ENCODE results near the gene ENDOV.

Gene ENDOV

GRCh38 chr17:80418589-80418988 lies 3.6 kb downstream of the ENDOV start:
- peaks cover 11% of the 10 kb centered on the region for H3K27me3 ChIP-seq (ENCODE audit: control insufficient read depth, insufficient read depth, low read length)
- H3K9ac ChIP-seq (ENCODE audit: low read length): no peak overlapping the region
- H3K36me3 ChIP-seq (ENCODE audit: control insufficient read depth, low read depth, low read length): peaks cover 4% of the 10 kb centered on the region
- no peaks in the 10 kb centered on the region for H3K9me3 ChIP-seq (ENCODE audit: control insufficient read depth, low read depth, low read length)
- no peaks in the 10 kb centered on the region for H3K4me1 ChIP-seq (ENCODE audit: control insufficient read depth, low read depth, low read length)
- H3K27ac ChIP-seq (ENCODE audit: low read length): no peak overlapping the region
- no peak overlapping the region for H3K4me3 ChIP-seq (ENCODE audit: low read length)

GRCh38 chr17:80419255-80419654 lies 4.3 kb downstream of the ENDOV start:
- no peak overlapping the region for H3K27ac ChIP-seq (ENCODE audit: low read length)
- no peaks in the 10 kb centered on the region for H3K4me1 ChIP-seq (ENCODE audit: control insufficient read depth, low read depth, low read length)
- peaks cover 4% of the 10 kb centered on the region for H3K27me3 ChIP-seq (ENCODE audit: control insufficient read depth, insufficient read depth, low read length)
- peaks cover 4% of the 10 kb centered on the region for H3K36me3 ChIP-seq (ENCODE audit: control insufficient read depth, low read depth, low read length)
- H3K4me3 ChIP-seq (ENCODE audit: low read length): no peak overlapping the region
- no peak overlapping the region for H3K9ac ChIP-seq (ENCODE audit: low read length)
- H3K9me3 ChIP-seq (ENCODE audit: control insufficient read depth, low read depth, low read length): no peaks in the 10 kb centered on the region

- peaks cover 4% of the 10 kb centered on the region for H3K36me3 ChIP-seq (ENCODE audit: control insufficient read depth, low read depth, low read length)
- H3K27me3 ChIP-seq (ENCODE audit: control insufficient read depth, insufficient read depth, low read length): no peaks in the 10 kb centered on the region
- no peak overlapping the region for H3K9ac ChIP-seq (ENCODE audit: low read length)
- no peak overlapping the region for H3K4me3 ChIP-seq (ENCODE audit: low read length)
- no peak overlapping the region for H3K27ac ChIP-seq (ENCODE audit: low read length)
- H3K9me3 ChIP-seq (ENCODE audit: control insufficient read depth, low read depth, low read length): no peaks in the 10 kb centered on the region
- no peaks in the 10 kb centered on the region for H3K4me1 ChIP-seq (ENCODE audit: control insufficient read depth, low read depth, low read length)
Measured at GRCh38 chr17:80421381-80422090, 6.6 kb downstream of the ENDOV start.

- Histone ChIP-seq H3K27me3 (ENCODE audit: control insufficient read depth, insufficient read depth, low read length) (no peaks in the 10 kb centered on the region), H3K27ac (ENCODE audit: low read length) (no peak overlapping the region), H3K36me3 (ENCODE audit: control insufficient read depth, low read depth, low read length) (peaks cover 1% of the 10 kb centered on the region), H3K9me3 (ENCODE audit: control insufficient read depth, low read depth, low read length) (no peaks in the 10 kb centered on the region), H3K4me1 (ENCODE audit: control insufficient read depth, low read depth, low read length) (no peaks in the 10 kb centered on the region), H3K9ac (ENCODE audit: low read length) (no peak overlapping the region), H3K4me3 (ENCODE audit: low read length) (no peak overlapping the region)
Measured at GRCh38 chr17:80422276-80422675, 7.3 kb downstream of the ENDOV start.

GRCh38 chr17:80422981-80423380 lies 8.0 kb downstream of the ENDOV start:
- Histone ChIP-seq H3K9me3 (ENCODE audit: control insufficient read depth, low read depth, low read length) (no peaks in the 10 kb centered on the region), H3K27ac (ENCODE audit: low read length) (no peak overlapping the region), H3K9ac (ENCODE audit: low read length) (no peak overlapping the region), H3K4me1 (ENCODE audit: control insufficient read depth, low read depth, low read length) (no peaks in the 10 kb centered on the region), H3K36me3 (ENCODE audit: control insufficient read depth, low read depth, low read length) (no peaks in the 10 kb centered on the region), H3K4me3 (ENCODE audit: low read length) (no peak overlapping the region), H3K27me3 (ENCODE audit: control insufficient read depth, insufficient read depth, low read length) (no peaks in the 10 kb centered on the region)

GRCh38 chr17:80423536-80424225 lies 8.7 kb downstream of the ENDOV start:
- H3K9me3 ChIP-seq (ENCODE audit: control insufficient read depth, low read depth, low read length): no peaks in the 10 kb centered on the region
- H3K36me3 ChIP-seq (ENCODE audit: control insufficient read depth, low read depth, low read length): no peaks in the 10 kb centered on the region
- H3K4me1 ChIP-seq (ENCODE audit: control insufficient read depth, low read depth, low read length): no peaks in the 10 kb centered on the region
- H3K27ac ChIP-seq (ENCODE audit: low read length): no peak overlapping the region
- H3K4me3 ChIP-seq (ENCODE audit: low read length): no peak overlapping the region
- H3K27me3 ChIP-seq (ENCODE audit: control insufficient read depth, insufficient read depth, low read length): no peaks in the 10 kb centered on the region
- no peak overlapping the region for H3K9ac ChIP-seq (ENCODE audit: low read length)

GRCh38 chr17:80424261-80424660 lies 9.3 kb downstream of the ENDOV start:
- Histone ChIP-seq H3K4me3 (ENCODE audit: low read length) (no peak overlapping the region), H3K36me3 (ENCODE audit: control insufficient read depth, low read depth, low read length) (no peaks in the 10 kb centered on the region), H3K27me3 (ENCODE audit: control insufficient read depth, insufficient read depth, low read length) (no peaks in the 10 kb centered on the region), H3K9me3 (ENCODE audit: control insufficient read depth, low read depth, low read length) (no peaks in the 10 kb centered on the region), H3K27ac (ENCODE audit: low read length) (no peak overlapping the region), H3K9ac (ENCODE audit: low read length) (no peak overlapping the region), H3K4me1 (ENCODE audit: control insufficient read depth, low read depth, low read length) (no peaks in the 10 kb centered on the region)

GRCh38 chr17:80424878-80425765 lies 10.2 kb downstream of the ENDOV start:
- no peak overlapping the region for H3K9ac ChIP-seq (ENCODE audit: low read length)
- H3K27me3 ChIP-seq (ENCODE audit: control insufficient read depth, insufficient read depth, low read length): no peaks in the 10 kb centered on the region
- H3K27ac ChIP-seq (ENCODE audit: low read length): no peak overlapping the region
- no peaks in the 10 kb centered on the region for H3K9me3 ChIP-seq (ENCODE audit: control insufficient read depth, low read depth, low read length)
- no peak overlapping the region for H3K4me3 ChIP-seq (ENCODE audit: low read length)
- H3K36me3 ChIP-seq (ENCODE audit: control insufficient read depth, low read depth, low read length): no peaks in the 10 kb centered on the region
- no peaks in the 10 kb centered on the region for H3K4me1 ChIP-seq (ENCODE audit: control insufficient read depth, low read depth, low read length)

GRCh38 chr17:80425835-80426426 lies 11.0 kb downstream of the ENDOV start:
- Histone ChIP-seq H3K36me3 (ENCODE audit: control insufficient read depth, low read depth, low read length) (no peaks in the 10 kb centered on the region), H3K27ac (ENCODE audit: low read length) (no peak overlapping the region), H3K9ac (ENCODE audit: low read length) (no peak overlapping the region)

GRCh38 chr17:80426671-80427326 lies 11.8 kb downstream of the ENDOV start:
- Histone ChIP-seq H3K4me3 (ENCODE audit: low read length) (no peak overlapping the region), H3K4me1 (ENCODE audit: control insufficient read depth, low read depth, low read length) (no peaks in the 10 kb centered on the region), H3K27me3 (ENCODE audit: control insufficient read depth, insufficient read depth, low read length) (no peaks in the 10 kb centered on the region), H3K9ac (ENCODE audit: low read length) (no peak overlapping the region), H3K36me3 (ENCODE audit: control insufficient read depth, low read depth, low read length) (no peaks in the 10 kb centered on the region), H3K27ac (ENCODE audit: low read length) (no peak overlapping the region), H3K9me3 (ENCODE audit: control insufficient read depth, low read depth, low read length) (no peaks in the 10 kb centered on the region)

More at GRCh38 chr17:80425835-80426426, 11.0 kb downstream of the ENDOV start:
- Histone ChIP-seq H3K4me3 (ENCODE audit: low read length) (no peak overlapping the region), H3K27me3 (ENCODE audit: control insufficient read depth, insufficient read depth, low read length) (no peaks in the 10 kb centered on the region), H3K4me1 (ENCODE audit: control insufficient read depth, low read depth, low read length) (no peaks in the 10 kb centered on the region), H3K9me3 (ENCODE audit: control insufficient read depth, low read depth, low read length) (no peaks in the 10 kb centered on the region)
